NT2/D1 (cell line): Measurements from ENCODE around the gene PNLDC1.
"Not testable (repeated sequence)": the region's sequence is repeated elsewhere in the genome, so short reads cannot be mapped to it uniquely, and the experiment has no call there.

Experiments
- DNase-seq: peaks from one replicate; pipeline ENCODE4 v3.0.0-alpha.2; 2011; ENCODE audit warnings: low read depth, low spot score
- H3K27me3 ChIP-seq: 2 replicates; pipeline ENCODE4 v1.6.0; 2011; ENCODE audit warnings: mild to moderate bottlenecking; ENCODE audit not compliant: insufficient read length, insufficient read depth
- H3K36me3 ChIP-seq: 2 replicates; pipeline ENCODE4 v1.6.1; 2011; ENCODE audit warnings: mild to moderate bottlenecking, low read length, mixed read lengths; ENCODE audit not compliant: insufficient read depth, insufficient read length
- H3K4me1 ChIP-seq: 2 replicates; pipeline ENCODE4 v1.5.1; 2011; ENCODE audit not compliant: insufficient read depth, insufficient read length
- H3K4me3 ChIP-seq: 2 replicates; pipeline ENCODE4 v1.5.1; 2011; ENCODE audit warnings: low read depth; ENCODE audit not compliant: insufficient read length
- H3K9ac ChIP-seq: 2 replicates; pipeline ENCODE4 v1.6.0; 2011; ENCODE audit warnings: low read depth; ENCODE audit not compliant: insufficient read length
- H3K9me3 ChIP-seq: 2 replicates; pipeline ENCODE4 v1.5.1; 2011; ENCODE audit warnings: mild to moderate bottlenecking, low read length; ENCODE audit not compliant: insufficient read depth
- SUZ12 ChIP-seq: IDR thresholded peaks from 2 replicates; pipeline ENCODE4 v1.6.1; 2011; ENCODE audit not compliant: insufficient read length, insufficient read depth; ENCODE audit errors: extremely low read depth
- YY1 ChIP-seq: IDR thresholded peaks from 2 replicates; pipeline ENCODE4 v1.6.1; 2011; ENCODE audit not compliant: insufficient read length, insufficient read depth
- ZNF274 ChIP-seq: IDR thresholded peaks from 2 replicates; pipeline ENCODE4 v1.6.1; 2011; ENCODE audit warnings: mild to moderate bottlenecking, low read depth, low read length

Gene PNLDC1

DNA sequence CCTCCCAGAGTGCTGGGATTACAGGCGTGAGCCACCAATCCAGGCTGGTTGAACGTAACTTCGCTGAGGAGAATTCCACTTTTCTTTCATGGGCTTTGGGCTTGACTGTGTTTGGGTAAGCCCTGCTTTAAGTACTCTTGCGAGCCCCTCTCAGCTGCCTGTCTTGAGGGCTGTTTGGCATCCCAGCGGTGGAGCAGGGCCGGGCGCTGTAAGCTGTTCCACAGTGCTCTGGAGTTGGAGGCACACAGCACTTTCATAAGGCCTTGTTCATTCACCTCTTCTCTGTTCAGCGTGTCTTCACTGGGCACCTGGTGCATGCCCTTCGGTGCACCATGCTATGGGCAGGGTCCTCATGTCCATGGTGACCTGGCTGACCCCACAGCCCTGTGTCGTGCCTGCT, 21.6 kb downstream of the PNLDC1 start:
- Histone ChIP-seq H3K4me3 (no peak overlapping the region), H3K4me1 (peaks cover 11% of the 10 kb centered on the region), H3K9ac (no peak overlapping the region), H3K36me3 (no peaks in the 10 kb centered on the region), H3K9me3 (no peaks in the 10 kb centered on the region), H3K27me3 (no peaks in the 10 kb centered on the region)
- TF ChIP-seq ZNF274 (no peak), YY1 (no peak), SUZ12 (no peak)
- DNase-seq = no peak

DNA sequence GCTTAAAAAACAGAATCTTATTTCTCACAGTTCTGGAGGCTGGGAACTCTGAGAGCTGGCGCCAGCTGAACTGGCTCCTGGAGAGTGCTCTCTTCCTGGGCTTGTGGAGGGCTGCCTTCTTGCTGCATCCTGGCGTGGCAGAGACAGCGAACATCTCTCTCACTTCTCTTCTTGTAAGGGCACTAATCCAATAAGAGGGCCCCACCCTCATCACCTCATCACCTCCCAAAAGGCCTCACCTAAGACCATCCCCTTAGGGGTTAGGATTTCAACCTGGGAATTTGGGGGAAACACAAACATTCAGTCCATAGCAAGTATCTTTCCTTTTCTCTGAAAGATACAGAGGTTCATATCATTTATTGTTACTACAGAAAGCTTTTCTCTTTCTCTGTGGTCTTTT, 23.9 kb downstream of the PNLDC1 start:
- no peaks in the 10 kb centered on the region for H3K9me3 ChIP-seq
- no peak for DNase-seq
- H3K9ac ChIP-seq = no peak overlapping the region
- peaks cover 13% of the 10 kb centered on the region for H3K4me1 ChIP-seq
- TF ChIP-seq YY1 = no peak
- no peak for TF ChIP-seq SUZ12
- no peak for TF ChIP-seq ZNF274
- no peak overlapping the region for H3K4me3 ChIP-seq
- no peaks in the 10 kb centered on the region for H3K27me3 ChIP-seq
- no peaks in the 10 kb centered on the region for H3K36me3 ChIP-seq

DNA sequence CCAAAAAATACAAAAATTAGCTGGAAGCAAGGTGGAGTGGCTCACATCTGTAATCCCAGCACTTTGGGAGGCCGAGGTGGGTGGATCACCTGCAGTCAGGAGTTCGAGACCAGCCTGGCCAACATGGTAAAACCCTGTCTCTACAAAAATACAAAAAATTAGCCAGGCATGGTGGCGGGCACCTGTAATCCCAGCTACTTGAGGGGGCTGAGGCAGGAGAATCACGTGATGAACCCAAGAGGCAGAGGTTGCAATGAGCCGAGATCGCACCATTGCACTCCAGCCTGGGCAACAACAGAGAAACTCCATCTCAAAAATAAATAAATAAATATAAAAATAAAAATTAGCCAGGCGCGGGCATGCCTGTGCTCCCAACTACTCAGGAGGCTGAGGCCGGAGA, 24.6 kb downstream of the PNLDC1 start:
- H3K4me3 ChIP-seq, DNase-seq, H3K9ac ChIP-seq, H3K4me1 ChIP-seq, H3K9me3 ChIP-seq, H3K36me3 ChIP-seq, H3K27me3 ChIP-seq: not testable (repeated sequence)

DNA sequence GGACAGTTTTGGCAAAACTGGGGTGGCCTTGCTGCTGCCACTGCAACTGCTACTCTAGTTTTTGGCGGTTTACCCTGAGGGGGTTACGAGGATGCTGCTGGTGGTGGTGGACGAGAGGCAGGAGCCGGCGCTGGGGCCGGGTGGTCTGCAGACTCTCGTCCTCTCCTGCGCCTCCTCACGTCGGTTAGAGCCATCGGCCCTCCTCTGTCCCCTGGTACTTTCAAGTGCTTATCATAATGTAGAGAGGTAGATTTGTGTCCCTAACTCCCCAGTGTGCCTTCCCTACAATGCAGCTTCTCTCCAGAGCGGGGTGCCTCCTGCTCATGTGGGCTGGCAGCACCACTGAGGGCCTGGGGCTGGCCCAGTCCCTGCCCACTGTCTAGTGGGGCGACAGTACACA, 25.9 kb downstream of the PNLDC1 start:
- no peaks in the 10 kb centered on the region for H3K27me3 ChIP-seq
- H3K9me3 ChIP-seq = no peaks in the 10 kb centered on the region
- peaks cover 13% of the 10 kb centered on the region for H3K4me1 ChIP-seq
- H3K9ac ChIP-seq = no peak overlapping the region
- no peaks in the 10 kb centered on the region for H3K36me3 ChIP-seq
- H3K4me3 ChIP-seq = no peak overlapping the region
- DNase-seq = no peak
- TF ChIP-seq YY1 = no peak

DNA sequence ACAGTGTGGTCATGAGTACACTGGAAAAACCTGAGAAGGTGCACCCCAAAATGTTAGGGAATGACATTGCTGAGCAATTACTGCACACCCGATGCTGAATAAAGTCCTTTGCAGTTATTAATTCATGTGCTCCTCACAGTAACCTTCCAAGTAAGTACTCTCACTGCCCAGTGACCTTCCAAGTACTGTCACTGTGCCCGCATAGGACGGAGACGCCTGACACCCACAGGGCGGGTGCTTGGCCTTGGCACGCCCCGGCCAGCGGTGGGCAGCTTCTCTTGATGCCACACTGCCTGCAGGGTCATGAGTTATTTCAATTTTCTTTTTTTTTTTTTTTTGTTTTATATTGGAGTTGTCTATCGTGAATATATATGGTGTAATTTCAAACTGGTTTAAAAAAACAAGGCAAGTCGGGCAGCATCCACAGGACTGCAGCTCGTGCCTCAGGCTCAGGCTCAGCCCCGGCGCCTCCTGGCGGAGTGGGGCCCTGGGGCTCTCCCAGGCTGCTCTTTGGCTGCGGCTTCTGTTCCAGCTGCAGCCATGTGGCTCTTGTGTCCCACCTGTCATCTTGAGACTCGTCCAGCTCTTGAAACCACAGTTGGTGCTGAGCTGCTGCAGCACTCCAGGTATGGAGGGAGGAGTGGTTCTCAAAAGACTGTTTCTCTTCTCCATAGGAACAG, 27.0 kb downstream of the PNLDC1 start:
- peaks cover 15% of the 10 kb centered on the region for H3K4me1 ChIP-seq
- DNase-seq = no peak
- no peaks in the 10 kb centered on the region for H3K36me3 ChIP-seq
- no peak overlapping the region for H3K9ac ChIP-seq
- H3K9me3 ChIP-seq = no peaks in the 10 kb centered on the region
- H3K27me3 ChIP-seq = no peaks in the 10 kb centered on the region
- H3K4me3 ChIP-seq = no peak overlapping the region
- no peak for TF ChIP-seq ZNF274
- TF ChIP-seq YY1 = no peak
- TF ChIP-seq SUZ12 = no peak

DNA sequence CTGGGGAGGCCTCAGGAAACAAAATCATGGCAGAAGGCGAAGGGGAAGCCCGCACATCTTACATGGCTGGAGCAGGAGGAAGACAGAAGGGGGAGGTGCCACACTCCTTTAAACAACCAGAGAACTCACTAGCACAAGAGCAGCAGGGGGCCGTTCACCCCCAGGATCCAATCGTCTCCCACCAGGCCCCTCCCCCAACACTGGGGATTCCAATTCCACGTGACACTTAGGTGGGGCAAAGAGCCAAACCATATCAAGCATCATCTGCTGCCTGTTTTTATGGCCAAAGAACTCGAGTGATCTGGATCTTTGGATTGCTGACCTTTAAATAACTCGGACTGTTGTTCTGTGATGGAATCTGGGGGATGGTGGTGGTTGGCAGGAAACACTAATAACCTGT, 28.0 kb downstream of the PNLDC1 start:
- no peak for DNase-seq
- Histone ChIP-seq H3K27me3 (no peaks in the 10 kb centered on the region), H3K9ac (no peak overlapping the region), H3K4me3 (no peak overlapping the region), H3K4me1 (peaks cover 12% of the 10 kb centered on the region), H3K9me3 (no peaks in the 10 kb centered on the region), H3K36me3 (no peaks in the 10 kb centered on the region)
- TF ChIP-seq YY1 (no peak), SUZ12 (no peak), ZNF274 (no peak)

DNA sequence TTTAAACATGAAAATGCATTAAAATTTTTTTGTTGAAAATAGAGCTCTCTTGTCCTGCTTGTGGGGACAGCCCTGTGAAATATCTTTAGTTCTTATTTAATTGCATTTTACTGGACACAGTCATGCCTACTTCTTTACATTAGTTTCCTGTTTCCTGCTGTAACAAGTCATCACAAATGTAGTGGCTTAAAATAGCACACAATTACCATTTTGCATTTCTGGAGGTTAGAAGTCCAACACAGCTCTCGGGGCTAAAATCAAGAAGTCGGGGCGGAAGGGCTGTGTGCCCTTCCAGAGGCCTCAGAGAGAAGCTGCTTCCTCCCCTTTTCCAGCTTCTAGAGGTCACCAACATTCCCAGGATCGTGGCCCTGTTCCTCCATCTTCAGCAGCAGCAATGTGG, 29.4 kb downstream of the PNLDC1 start:
- peaks cover 12% of the 10 kb centered on the region for H3K4me1 ChIP-seq
- H3K36me3 ChIP-seq = no peaks in the 10 kb centered on the region
- no peak for DNase-seq
- peak overlapping the region; percentile 63 for H3K9ac ChIP-seq
- no peaks in the 10 kb centered on the region for H3K27me3 ChIP-seq
- no peaks in the 10 kb centered on the region for H3K9me3 ChIP-seq
- no peak overlapping the region for H3K4me3 ChIP-seq
- TF ChIP-seq ZNF274 = no peak
- no peak for TF ChIP-seq SUZ12
- TF ChIP-seq YY1 = no peak
